HS-5 (cell line): ENCODE data around the gene PSMD6.
A peak's percentile ranks its signal among the peaks of the same experiment; 100 is the strongest.

Experiments used
- DNase-seq: peaks from one replicate; pipeline ENCODE4 v3.0.0-alpha.2; 2012; ENCODE audit warnings: low read depth

PSMD6 gene

GRCh38 chr3:63976872-63977200 is 46.5 kb downstream of the PSMD6 start:
- no peak for DNase-seq

DNA sequence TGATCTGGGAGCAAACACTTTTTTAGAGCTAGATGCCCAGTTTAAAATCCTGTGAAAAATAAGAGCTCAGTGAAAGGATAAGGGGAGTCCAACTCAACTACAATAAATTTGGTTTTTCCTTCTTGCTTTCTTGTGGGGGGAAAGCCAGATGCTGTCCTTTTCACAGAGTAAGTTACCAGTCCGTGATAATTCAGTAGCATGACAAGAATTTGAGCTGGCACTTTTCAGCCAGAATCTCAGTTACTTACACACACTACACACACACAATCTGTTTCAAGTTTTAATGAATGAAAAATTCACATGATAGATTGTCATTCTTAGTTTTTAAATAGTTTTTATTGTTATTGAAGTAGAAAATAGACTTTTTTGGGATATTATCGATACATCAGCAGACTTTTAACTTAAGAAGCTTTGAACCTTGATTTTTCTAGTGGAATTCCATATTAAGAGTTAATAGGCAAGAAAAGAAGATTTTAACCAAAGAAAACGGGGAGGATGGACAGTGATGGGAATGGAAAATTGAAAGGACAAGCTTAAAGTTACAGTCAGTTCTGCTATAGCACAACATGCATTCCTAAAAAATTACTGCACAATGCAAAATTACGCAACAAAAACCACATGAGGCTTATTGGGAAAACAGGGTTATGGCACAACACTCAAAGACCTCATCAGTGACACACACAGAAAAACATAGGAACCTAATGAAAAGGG is 47.0 kb downstream of the PSMD6 start:
- peak; percentile 89 for DNase-seq

GRCh38 chr3:63975723-63976122 is 47.6 kb downstream of the PSMD6 start:
- no peak for DNase-seq

DNA sequence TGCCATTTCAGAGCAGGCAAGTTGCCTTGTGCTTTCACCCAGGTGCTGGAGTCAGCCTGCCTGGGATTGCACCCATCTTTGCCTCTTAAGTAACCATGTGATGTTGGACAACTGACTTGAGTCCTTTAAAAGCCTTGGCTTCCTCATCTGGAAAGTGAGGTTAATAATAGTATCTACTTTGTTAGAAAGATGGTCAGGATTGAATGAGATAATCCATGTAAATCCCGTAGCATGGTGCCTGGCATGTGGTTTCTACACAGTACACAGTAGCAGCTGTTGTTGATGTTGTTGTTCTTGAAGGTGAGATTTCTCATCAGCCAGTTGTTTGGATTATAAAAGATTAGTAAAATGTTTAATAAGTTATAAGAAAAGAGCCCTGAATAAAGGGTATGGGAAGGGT is 48.8 kb downstream of the PSMD6 start:
- no peak for DNase-seq

DNA sequence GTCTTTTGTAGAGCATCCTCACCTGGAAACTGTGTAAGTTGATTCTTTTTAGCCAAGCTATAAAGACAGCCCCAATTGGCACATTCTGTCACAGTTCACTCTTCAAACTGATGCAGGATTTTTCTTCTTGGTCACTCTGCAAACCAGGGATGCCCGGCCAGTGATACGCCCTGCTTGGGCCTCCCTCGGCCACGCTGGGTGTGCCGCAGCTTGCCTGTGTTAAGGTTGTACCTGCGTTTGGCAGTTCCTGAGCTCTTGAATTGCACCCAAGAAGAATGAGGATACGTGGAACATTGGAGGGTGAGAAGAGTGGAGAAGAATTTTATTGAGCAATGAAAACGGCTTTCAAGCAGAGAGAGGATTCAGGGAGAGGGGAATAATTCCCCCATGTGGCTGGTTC is 49.9 kb downstream of the PSMD6 start:
- no peak for DNase-seq

GRCh38 chr3:63972987-63973386 is 50.3 kb downstream of the PSMD6 start:
- DNase-seq: no peak

GRCh38 chr3:63972196-63972595 is 51.1 kb downstream of the PSMD6 start:
- DNase-seq: peak; percentile 23

GRCh38 chr3:63970631-63971475 is 52.4 kb downstream of the PSMD6 start:
- DNase-seq: no peak

DNA sequence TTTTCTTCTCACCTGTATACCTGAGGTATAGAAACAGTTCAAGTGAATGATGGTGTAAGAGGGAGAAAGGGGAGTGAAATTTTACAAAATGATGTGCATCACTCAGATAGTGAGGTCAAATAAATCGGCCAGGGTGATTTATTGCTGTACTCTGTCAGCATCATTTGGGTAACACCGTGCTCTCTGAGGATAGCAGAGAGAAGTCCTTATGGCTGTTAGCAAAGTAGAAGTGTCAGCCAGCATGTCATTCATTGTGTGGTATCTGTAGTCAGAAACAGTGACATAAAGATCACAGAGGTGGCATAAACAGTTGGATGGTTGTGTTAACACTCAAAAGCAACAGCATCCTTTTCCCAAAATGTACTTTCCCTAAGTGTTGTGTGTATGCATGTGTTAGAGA is 53.4 kb downstream of the PSMD6 start:
- DNase-seq: no peak

DNA sequence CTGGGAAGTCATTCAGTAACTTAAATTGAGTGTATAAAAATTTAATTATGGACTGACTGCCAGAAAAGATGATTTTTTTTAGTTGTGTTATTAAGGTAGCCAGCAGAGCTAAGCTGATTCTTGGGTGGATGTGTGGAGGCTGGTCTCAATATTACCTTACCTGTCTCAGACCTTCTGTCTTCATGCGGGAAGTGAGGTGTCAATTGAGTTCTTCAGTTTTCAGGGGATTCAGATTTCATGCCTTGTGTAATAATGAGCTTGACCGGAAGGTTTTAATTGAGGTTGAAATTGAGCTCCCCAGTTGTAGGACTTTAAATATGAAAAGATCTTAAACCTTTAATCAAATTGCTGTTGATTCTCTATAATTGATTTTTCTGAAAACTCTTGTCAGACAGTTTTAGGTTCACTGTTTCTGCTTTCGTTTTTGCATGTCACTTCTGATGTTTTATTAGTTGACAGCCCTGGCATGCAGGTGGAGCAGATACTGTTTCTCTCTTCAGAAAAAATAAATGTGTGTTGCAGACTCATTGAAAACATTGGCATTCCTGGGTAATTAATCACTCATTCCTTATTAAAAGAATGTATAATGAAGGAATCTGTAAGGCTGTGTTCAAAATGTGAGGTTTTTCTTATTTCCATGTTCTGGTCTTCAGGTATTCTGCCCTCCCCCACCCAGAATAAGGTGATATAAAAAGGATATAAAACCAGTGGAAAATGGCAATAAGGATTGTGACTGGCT is 54.5 kb downstream of the PSMD6 start:
- DNase-seq: peak; percentile 23

DNA sequence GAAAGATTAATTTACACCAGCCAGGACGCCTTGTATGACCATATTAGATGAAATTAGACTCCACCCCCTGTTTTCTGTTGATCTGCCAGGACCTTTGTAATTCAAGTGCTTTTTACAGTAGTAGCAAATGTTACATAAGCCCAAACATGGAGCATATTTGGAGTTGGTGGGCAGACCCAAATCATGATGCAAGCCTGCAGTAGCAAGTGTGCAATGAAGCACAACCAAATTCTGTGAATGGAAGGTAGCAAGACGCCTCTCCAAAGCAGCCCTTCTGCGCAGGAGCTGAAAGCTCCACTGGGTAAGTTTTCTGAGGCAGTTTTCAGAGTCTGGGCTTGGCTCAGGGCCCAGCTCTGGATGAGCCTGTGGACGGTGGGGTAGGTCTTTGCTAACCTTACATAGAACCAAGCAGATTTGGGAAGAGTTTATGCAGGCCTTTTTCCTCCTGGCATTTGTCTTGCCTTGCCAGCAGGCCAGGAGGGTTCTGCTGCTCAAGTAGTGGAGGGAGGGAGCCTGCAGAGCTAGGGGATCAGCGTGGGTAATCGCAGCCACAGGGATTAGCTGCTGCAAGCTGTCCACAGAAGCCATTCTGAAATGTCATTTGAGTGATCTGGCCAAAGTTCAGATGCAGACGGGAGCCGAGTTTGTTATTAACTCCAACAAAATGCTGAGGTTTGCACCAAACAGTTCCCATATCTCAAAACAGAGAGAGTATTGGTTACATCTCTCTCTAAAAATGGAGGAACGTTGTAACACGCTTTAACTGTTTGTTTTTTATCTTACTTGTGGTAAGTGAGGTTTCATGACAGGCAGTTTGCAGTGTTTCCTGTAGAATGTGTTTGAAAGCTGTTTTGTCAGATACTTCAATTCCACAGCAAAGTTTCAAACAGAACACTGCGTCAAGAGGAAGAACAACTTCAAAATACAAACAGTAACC is 55.4 kb downstream of the PSMD6 start:
- no peak for DNase-seq

DNA sequence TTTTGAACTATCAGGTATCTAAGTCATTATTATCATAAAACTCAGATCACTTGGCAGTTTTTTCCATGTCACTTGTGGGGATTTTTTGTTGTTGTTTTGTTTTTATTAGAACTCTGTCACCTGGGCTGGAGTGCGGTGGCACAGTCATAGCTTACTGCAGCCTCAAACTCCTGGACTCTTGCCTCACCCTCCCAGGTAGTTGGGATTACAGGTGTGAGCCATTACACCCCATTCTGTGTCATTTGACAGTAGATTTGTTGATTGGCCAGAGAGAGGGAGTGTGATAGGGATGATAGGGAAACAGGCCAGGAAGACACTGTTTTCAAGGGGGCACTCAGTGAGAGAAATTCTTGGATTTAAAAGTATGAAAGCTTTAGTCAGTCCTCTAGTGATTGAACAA is 56.4 kb downstream of the PSMD6 start:
- no peak for DNase-seq

DNA sequence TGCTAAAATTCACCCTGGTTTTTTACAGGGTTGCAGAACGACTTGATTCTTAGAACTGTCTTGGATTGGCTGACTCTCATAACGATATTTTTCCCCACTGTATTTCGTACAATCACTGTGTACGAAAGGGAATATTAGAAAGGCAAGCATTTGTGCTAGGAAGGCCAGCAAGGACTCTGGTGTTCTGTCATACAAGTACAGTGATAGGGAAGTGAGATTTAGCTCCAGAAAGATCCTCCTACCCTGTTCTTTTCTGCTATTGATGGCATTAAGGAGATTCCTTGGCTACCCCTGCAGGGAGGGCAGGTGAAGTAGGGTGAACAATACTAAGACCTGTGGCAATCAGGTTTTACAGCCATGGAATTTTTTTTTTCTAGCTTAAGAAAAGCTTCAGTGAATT is 57.3 kb downstream of the PSMD6 start:
- DNase-seq: no peak

DNA sequence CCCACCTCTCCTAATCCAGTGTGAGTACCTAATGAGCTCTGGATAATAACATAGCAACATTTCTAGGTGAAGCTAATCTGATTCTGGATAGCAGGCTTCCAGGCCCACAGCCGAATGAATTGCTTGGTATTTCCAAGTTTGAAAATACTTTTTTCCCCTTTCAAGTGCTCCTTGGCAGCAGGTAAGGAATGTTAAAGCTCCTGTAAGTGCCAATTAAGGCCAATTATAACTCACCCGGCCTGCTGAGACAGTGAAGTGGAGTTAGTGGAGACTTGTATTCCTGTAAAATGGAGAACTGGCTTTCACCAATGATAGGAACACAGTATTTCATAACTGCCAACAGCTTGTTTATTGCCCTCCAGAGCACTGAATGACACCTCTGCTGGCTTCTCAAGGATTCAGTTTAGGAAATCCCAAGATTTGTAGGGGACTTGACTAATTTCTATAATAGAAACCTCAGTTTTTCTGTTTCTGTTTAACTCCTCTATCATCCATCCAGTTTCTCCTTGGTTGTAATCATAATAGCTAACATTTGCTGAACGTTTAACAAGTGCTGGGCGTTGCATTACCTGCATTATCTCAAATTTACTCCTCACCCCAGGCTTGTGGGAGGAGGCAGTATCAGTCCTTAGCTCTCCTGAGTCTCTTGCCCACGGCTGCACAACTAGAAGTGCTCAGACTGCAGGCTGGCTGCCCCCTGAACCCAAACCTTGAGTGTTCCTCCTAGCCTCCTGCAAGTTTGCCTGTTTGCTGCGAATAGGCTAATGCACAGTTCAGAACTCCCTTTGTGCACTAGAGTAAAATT is 58.4 kb downstream of the PSMD6 start:
- no peak for DNase-seq

DNA sequence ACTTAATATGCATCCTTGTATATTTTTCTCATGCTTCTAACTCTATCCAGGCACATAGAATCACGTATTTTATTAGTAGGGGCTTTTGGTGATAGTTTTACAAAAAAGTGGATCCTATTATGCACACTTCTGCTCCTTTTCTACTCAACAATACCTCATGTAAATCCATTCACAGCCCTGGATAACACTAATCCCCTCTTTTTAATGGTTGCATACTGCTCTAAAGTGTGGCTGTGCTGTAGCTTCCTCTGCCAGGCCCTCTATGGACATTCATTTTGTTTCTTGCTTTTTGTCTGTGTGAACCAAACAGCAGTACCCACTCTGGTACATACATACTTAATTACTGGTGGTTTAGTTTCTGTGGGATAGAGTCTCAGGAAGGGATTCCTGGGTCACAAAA is 59.8 kb downstream of the PSMD6 start:
- DNase-seq: no peak

DNA sequence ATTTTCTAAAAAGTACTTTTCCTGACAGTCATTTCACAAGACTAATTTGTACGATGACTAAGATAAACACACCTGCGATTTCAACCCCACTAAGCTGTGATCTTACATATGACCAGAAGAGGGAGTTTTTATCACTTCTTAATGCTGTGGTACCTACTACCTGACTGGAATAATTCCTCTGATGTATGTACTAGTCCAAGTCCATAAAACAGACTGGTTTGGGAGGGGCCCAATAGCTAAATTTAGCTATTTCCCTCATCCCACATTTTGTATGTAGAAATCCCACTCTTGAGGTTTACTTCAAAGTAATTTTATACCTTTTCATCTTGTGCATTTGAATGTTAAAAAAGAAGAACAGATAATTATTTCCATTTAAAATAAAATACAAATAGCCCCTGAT is 61.4 kb downstream of the PSMD6 start:
- DNase-seq: peak; percentile 23
